GM12873 (cell line): ENCODE data around the gene MNS1.
A peak's percentile ranks its signal among the peaks of the same experiment; 100 is the strongest.

Experiments used
- TF ChIP-seq, protein P1 (sequence below): IDR thresholded peaks from 2 replicates; pipeline ENCODE4 v1.5.1; 2012; ENCODE audit warnings: low read depth, mild to moderate bottlenecking, moderate library complexity, low read length, control low read depth; ENCODE audit not compliant: insufficient read depth; ENCODE audit errors: missing control alignments

The MNS1 gene, protein sequence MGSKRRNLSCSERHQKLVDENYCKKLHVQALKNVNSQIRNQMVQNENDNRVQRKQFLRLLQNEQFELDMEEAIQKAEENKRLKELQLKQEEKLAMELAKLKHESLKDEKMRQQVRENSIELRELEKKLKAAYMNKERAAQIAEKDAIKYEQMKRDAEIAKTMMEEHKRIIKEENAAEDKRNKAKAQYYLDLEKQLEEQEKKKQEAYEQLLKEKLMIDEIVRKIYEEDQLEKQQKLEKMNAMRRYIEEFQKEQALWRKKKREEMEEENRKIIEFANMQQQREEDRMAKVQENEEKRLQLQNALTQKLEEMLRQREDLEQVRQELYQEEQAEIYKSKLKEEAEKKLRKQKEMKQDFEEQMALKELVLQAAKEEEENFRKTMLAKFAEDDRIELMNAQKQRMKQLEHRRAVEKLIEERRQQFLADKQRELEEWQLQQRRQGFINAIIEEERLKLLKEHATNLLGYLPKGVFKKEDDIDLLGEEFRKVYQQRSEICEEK

DNA sequence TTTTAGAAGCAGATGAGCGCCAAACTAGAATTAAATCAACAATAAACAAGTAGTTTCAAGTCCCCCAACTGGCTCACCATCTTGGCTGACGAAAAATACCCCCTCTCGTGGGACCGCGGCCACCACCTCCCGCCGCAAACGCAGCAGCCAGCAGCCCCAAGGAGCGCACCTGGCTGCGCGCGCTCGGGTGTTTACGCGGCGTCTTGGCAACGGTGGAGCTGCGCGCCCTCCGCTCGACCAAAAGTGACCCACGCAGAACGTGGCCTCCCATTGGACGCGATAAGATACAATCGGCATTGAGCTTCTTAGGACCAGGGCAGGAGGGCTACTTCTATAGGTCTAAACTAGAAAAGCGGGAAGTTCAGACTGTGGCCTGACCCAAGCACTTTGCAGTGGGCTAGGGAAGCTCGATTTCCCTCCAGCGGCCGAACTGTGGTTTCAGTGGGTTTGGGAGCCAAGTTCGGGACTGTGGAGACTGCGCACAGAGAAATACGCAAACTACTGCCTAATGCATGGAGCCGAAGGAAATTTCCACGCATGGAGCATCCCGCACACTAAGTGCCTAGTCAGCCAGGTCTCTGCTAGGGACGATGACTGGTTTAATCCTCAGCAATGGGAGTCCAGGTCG lies at the start of gene MNS1:
Gene MNS1 (minus strand): TSS at position 245 of the 628 bp plus-strand sequence. CDS start 165 bp downstream, at position 80.
- TF ChIP-seq, protein P1, sequence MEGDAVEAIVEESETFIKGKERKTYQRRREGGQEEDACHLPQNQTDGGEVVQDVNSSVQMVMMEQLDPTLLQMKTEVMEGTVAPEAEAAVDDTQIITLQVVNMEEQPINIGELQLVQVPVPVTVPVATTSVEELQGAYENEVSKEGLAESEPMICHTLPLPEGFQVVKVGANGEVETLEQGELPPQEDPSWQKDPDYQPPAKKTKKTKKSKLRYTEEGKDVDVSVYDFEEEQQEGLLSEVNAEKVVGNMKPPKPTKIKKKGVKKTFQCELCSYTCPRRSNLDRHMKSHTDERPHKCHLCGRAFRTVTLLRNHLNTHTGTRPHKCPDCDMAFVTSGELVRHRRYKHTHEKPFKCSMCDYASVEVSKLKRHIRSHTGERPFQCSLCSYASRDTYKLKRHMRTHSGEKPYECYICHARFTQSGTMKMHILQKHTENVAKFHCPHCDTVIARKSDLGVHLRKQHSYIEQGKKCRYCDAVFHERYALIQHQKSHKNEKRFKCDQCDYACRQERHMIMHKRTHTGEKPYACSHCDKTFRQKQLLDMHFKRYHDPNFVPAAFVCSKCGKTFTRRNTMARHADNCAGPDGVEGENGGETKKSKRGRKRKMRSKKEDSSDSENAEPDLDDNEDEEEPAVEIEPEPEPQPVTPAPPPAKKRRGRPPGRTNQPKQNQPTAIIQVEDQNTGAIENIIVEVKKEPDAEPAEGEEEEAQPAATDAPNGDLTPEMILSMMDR: no peak

DNA sequence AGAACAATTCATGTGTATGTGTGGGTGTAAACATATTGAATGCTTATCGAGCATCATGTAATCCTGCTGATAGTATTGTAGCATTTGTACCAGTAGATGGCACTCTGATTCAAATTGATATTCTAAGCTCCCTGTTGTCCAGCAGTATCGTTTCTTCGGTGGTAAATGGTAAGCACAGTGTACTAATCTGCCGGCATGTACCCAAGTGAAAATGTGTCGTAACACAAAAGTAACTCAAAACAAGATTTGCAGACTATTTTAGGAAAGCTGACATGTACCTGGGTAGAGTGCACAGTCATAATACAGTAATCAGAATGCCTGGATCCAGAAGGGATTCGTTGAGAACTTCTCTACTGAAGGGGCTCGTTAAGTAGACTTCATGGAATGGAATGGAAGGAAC lies 31.7 kb upstream of the MNS1 start:
- TF ChIP-seq, protein P1: peak; percentile 62

DNA sequence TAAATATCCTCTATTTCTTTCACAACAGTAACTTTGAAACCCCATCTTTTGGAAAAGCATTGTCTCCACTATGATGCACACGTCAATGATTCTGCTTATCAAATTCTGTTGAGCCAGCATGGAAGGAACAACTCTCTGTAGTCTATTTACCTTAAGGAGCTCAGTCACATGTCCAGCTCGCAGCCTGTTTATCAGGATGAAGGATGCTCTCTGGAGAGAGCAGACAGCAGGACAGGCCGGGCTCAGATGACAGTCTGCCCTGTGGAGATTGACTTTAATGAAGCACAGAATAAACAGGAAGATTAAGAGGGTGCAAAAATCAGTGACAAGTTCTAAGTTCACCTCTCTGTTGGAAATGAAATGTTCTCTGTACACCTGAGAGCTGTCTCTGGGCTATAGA lies 30.6 kb upstream of the MNS1 start:
- TF ChIP-seq, protein P1: no peak

GRCh38 chr15:56495053-56495452 lies 30.1 kb upstream of the MNS1 start:
- TF ChIP-seq, protein P1: no peak

- TF ChIP-seq, protein P1: no peak
These were observed 28.0 kb upstream of the MNS1 start for GRCh38 chr15:56492791-56493555.

DNA sequence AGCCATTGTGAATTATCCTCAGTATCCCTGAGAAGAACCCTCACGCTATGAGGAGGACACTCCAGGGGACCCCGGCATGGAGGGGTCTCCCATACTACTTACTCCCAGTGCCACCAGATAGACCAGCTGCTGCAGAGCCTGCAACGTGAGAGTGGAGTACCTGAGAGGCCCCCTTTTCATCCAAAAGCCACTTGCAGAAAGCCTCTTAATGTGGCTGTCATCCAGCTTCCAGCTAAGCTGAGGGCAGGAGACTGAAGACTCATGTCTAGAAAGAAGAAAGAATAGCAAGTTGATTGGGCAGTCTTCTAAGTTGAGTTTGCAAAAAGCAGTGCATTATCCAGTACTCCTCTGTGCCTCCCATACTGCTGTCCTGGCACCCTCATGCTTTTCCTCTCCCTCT lies 27.3 kb upstream of the MNS1 start:
- TF ChIP-seq, protein P1: no peak
